DND-41 (cell line): ENCODE data around the gene MVP.

Experiments used
- EZH2 ChIP-seq: IDR thresholded peaks from 3 replicates; pipeline ENCODE4 v1.6.1; 2012; ENCODE audit warnings: borderline replicate concordance, low read depth, mild to moderate bottlenecking, moderate library complexity, low read length, inconsistent platforms; ENCODE audit not compliant: severe bottlenecking
- TF ChIP-seq, protein P1 (sequence below): IDR thresholded peaks from 2 replicates; pipeline ENCODE4 v1.5.1; 2012; ENCODE audit warnings: borderline replicate concordance, low read length, moderate library complexity, mild to moderate bottlenecking; ENCODE audit not compliant: poor library complexity, severe bottlenecking; ENCODE audit errors: extremely low read depth

DNA sequence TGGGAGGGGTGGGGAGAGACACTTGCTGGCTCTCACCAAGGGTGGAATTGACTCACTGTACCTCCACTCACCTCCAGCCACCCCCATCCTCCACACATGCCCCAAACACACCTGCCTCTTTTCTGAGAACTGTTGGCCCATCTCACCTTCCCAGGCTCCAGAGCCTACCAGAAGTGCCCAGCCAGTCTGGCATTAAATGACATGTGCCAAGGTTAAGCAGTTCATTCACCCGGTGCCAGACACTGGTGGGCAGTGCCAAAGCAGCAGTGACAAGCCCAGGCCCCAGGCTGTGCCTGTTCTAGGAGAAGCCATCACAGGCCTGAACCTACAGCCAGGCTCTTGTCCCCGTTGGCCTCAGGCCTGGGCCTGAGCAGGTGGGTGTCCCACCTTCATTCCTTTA lies 11.2 kb downstream of the MVP start:
- TF ChIP-seq, protein P1, sequence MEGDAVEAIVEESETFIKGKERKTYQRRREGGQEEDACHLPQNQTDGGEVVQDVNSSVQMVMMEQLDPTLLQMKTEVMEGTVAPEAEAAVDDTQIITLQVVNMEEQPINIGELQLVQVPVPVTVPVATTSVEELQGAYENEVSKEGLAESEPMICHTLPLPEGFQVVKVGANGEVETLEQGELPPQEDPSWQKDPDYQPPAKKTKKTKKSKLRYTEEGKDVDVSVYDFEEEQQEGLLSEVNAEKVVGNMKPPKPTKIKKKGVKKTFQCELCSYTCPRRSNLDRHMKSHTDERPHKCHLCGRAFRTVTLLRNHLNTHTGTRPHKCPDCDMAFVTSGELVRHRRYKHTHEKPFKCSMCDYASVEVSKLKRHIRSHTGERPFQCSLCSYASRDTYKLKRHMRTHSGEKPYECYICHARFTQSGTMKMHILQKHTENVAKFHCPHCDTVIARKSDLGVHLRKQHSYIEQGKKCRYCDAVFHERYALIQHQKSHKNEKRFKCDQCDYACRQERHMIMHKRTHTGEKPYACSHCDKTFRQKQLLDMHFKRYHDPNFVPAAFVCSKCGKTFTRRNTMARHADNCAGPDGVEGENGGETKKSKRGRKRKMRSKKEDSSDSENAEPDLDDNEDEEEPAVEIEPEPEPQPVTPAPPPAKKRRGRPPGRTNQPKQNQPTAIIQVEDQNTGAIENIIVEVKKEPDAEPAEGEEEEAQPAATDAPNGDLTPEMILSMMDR = no peak
- TF ChIP-seq EZH2 = no peak
